B cell (primary cell): Measurements from ENCODE around the gene ZNF787.

Source experiments
- EZH2 ChIP-seq: IDR thresholded peaks from 2 replicates; pipeline ENCODE4 v1.6.1; 2012; ENCODE audit warnings: borderline replicate concordance, low read depth, mild to moderate bottlenecking, moderate library complexity, low read length; ENCODE audit not compliant: insufficient read depth, poor library complexity, severe bottlenecking
- TF ChIP-seq, protein P1 (sequence below): fragments of 200-600 bp; IDR thresholded peaks from one replicate; pipeline ENCODE4 v1.8.0; 2022; ENCODE audit warnings: antibody characterized with exemption, mild to moderate bottlenecking

DNA sequence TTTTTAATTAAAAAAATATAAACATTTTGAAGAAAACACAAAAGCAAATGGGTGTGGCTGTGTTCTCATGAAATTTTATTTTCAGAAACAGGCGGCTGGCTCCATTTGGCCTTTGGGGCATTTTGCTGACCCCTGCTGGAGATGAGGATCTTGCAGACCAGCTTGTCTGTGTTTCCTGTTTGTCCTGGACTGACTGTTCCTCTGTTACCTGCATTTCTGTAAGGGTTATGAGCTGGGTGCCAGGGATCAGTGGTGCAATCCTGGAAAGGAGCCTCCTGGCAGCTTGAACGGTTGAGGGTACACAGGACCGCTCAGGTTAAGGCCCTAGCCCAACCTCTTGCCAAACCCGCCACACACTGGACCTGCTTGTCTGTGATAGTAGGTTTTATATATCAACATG, 49.9 kb downstream of the ZNF787 start:
- TF ChIP-seq, protein P1, sequence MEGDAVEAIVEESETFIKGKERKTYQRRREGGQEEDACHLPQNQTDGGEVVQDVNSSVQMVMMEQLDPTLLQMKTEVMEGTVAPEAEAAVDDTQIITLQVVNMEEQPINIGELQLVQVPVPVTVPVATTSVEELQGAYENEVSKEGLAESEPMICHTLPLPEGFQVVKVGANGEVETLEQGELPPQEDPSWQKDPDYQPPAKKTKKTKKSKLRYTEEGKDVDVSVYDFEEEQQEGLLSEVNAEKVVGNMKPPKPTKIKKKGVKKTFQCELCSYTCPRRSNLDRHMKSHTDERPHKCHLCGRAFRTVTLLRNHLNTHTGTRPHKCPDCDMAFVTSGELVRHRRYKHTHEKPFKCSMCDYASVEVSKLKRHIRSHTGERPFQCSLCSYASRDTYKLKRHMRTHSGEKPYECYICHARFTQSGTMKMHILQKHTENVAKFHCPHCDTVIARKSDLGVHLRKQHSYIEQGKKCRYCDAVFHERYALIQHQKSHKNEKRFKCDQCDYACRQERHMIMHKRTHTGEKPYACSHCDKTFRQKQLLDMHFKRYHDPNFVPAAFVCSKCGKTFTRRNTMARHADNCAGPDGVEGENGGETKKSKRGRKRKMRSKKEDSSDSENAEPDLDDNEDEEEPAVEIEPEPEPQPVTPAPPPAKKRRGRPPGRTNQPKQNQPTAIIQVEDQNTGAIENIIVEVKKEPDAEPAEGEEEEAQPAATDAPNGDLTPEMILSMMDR, result no peak
- TF ChIP-seq EZH2, result no peak
